A673 (cell line): ENCODE data around the gene PDE6G. TPM values are rescaled to one million over a fixed set of nuclear protein-coding genes. Genes with fewer than 3 reads are reported as not detected.

Source experiments
- BruUV-seq: library from RNA; stranded (reverse); fragments of 400-500 nt; replicated peaks from 2 replicates; lab custom pipeline; 2021; lab: Mats Ljungman, UMichigan
- CTCF ChIA-PET: fragments of 300-600 bp; sonication (Branson Sonifier 250); formaldehyde crosslinking; loops from one replicate; lab custom pipeline; 2022; ENCODE audit warnings: antibody characterized with exemption; lab: Charles Lee
- POLR2A ChIA-PET: fragments of 300-600 bp; sonication (Branson Sonifier 250); formaldehyde crosslinking; loops from one replicate; lab custom pipeline; 2022; ENCODE audit warnings: antibody characterized with exemption; ENCODE audit not compliant: low non-redundant PET; lab: Charles Lee
- DNase-seq: peaks from one replicate; pipeline ENCODE4 v3.0.0-alpha.2; 2015; ENCODE audit warnings: low spot score
- H3K27ac ChIP-seq: fragments of 200-600 bp; sonication (generic); 2 replicates; pipeline ENCODE4 v1.5.1; 2016; ENCODE audit warnings: mixed run types, low read depth, mild to moderate bottlenecking, mixed read lengths, antibody characterized with exemption, low read length; ENCODE audit not compliant: poor library complexity, severe bottlenecking
- H3K27me3 ChIP-seq: fragments of 200-600 bp; sonication (generic); replicated peaks from 2 replicates; pipeline ENCODE4 v1.6.1; 2017; ENCODE audit warnings: mixed run types, low read depth, mild to moderate bottlenecking, mixed read lengths, antibody characterized with exemption, low read length; ENCODE audit not compliant: insufficient read depth, poor library complexity
- H3K36me3 ChIP-seq: fragments of 200-600 bp; sonication (generic); 2 replicates; pipeline ENCODE4 v1.6.1; 2016; ENCODE audit warnings: mixed run types, mild to moderate bottlenecking, mixed read lengths, antibody characterized with exemption, low read length; ENCODE audit not compliant: insufficient read depth, poor library complexity, severe bottlenecking
- H3K4me1 ChIP-seq: fragments of 200-600 bp; sonication (generic); 2 replicates; pipeline ENCODE4 v1.6.1; 2017; ENCODE audit warnings: mixed run types, mild to moderate bottlenecking, mixed read lengths, antibody characterized with exemption, low read length; ENCODE audit not compliant: insufficient read depth, poor library complexity, severe bottlenecking
- H3K4me3 ChIP-seq: fragments of 200-600 bp; sonication (generic); 2 replicates; pipeline ENCODE4 v1.5.1; 2016; ENCODE audit warnings: low read depth, mixed run types, mild to moderate bottlenecking, mixed read lengths, low read length; ENCODE audit not compliant: poor library complexity, severe bottlenecking
- H3K9me3 ChIP-seq: fragments of 200-600 bp; sonication (generic); 2 replicates; pipeline ENCODE4 v1.6.1; 2016; ENCODE audit warnings: mixed run types, low read depth, mild to moderate bottlenecking, mixed read lengths, antibody characterized with exemption, low read length; ENCODE audit not compliant: poor library complexity, severe bottlenecking
- CTCF ChIP-seq: fragments of 300-800, 200-600 bp; sonication (generic); conservative IDR thresholded peaks from 2 replicates; pipeline ENCODE4 v1.5.1; 2017; ENCODE audit warnings: low read depth, mild to moderate bottlenecking, antibody characterized with exemption, low read length, moderate library complexity, mixed read lengths
- EZH2 ChIP-seq: fragments of 200-600 bp; sonication (generic); IDR thresholded peaks from 2 replicates; pipeline ENCODE4 v1.6.1; 2017; ENCODE audit warnings: borderline replicate concordance, low read depth, mild to moderate bottlenecking, mixed read lengths, antibody characterized with exemption, low read length; ENCODE audit not compliant: poor library complexity, severe bottlenecking
- intact Hi-C: fragments of 100-400 bp; cut with micrococcal nuclease; formaldehyde crosslinking; loops from one replicate; pipeline ENCODE4 v1.10.0; 2022; ENCODE audit not compliant: unreplicated experiment
- total RNA-seq: library from RNA; stranded (reverse); gene quantifications from 2 replicates; pipeline ENCODE4 v1.2.3, GENCODE V29; 2021

Gene PDE6G
- total RNA-seq, 1 experiment from 2014 or later = 0.43 TPM

GRCh38 chr17:81682565-81683207 is 26.3 kb upstream of the PDE6G start:
- peak overlapping the region; percentile 90 for H3K27ac ChIP-seq
- H3K4me3 ChIP-seq = peak overlapping the region; percentile 93
- no peaks in the 10 kb centered on the region for H3K9me3 ChIP-seq
- ChIA-PET POLR2A (no interaction called here), CTCF (no interaction called here)
- intact Hi-C loops = no loop called here
- peaks cover 25% of the 10 kb centered on the region for H3K4me1 ChIP-seq
- TF ChIP-seq CTCF = no peak
- TF ChIP-seq EZH2 = no peak
- H3K27me3 ChIP-seq = no peaks in the 10 kb centered on the region
- no TSS peak for BruUV-seq
- peak; percentile 46 for DNase-seq
- H3K36me3 ChIP-seq = peaks cover 21% of the 10 kb centered on the region

GRCh38 chr17:81681672-81682071 is 25.3 kb upstream of the PDE6G start:
- intact Hi-C loops = no loop called here
- Histone ChIP-seq H3K27ac (peak overlapping the region; percentile 90), H3K4me3 (peak overlapping the region; percentile 93), H3K4me1 (peaks cover 25% of the 10 kb centered on the region), H3K27me3 (no peaks in the 10 kb centered on the region), H3K9me3 (no peaks in the 10 kb centered on the region), H3K36me3 (peaks cover 11% of the 10 kb centered on the region)
- peak; percentile 79 for DNase-seq
- BruUV-seq = no TSS peak
- CTCF ChIA-PET = no interaction called here
- TF ChIP-seq CTCF (no peak), EZH2 (no peak)
- POLR2A ChIA-PET = no interaction called here

GRCh38 chr17:81680150-81680549 is 23.8 kb upstream of the PDE6G start:
- intact Hi-C loops = no loop called here
- Histone ChIP-seq H3K36me3 (peaks cover 2% of the 10 kb centered on the region), H3K27me3 (no peaks in the 10 kb centered on the region), H3K4me1 (peaks cover 23% of the 10 kb centered on the region), H3K27ac (no peak overlapping the region), H3K9me3 (no peaks in the 10 kb centered on the region), H3K4me3 (no peak overlapping the region)
- TF ChIP-seq EZH2 (no peak), CTCF (no peak)
- no peak for DNase-seq
- BruUV-seq = no TSS peak
- CTCF ChIA-PET = interaction anchor here (0.7 kb wide), 1 partner anchor 10 kb away, joined by 4 read pairs; no protein-coding TSS in a partner anchor
- POLR2A ChIA-PET = interaction anchor here (0.7 kb wide), 1 partner anchor 12 kb away, joined by 20 read pairs; no protein-coding TSS in a partner anchor
